Caki2 (cell line): Measurements from ENCODE around the gene TNC. TPM values are rescaled to one million over a fixed set of nuclear protein-coding genes. Genes with fewer than 3 reads are reported as not detected.
"Not testable (repeated sequence)": the region's sequence is repeated elsewhere in the genome, so short reads cannot be mapped to it uniquely, and the experiment has no call there.

Experiments
- DNase-seq: peaks from one replicate; pipeline ENCODE4 v3.0.0-alpha.2; 2015; ENCODE audit warnings: low read depth
- in situ Hi-C: cut with HindIII; loops from 2 replicates; pipeline ENCODE4 v1.10.0; 2016; ENCODE audit warnings: low sequenced_read_pairs, low pct_unique_long_range_greater_than_20kb, mixed read lengths
- total RNA-seq: library from RNA; depleted of rRNA; stranded (reverse); fragments of >200 nt; shearing (Covaris generic); gene quantifications from 2 replicates; pipeline ENCODE4 v1.2.3, GENCODE V29; 2014; ENCODE audit warnings: low replicate concordance

The TNC gene
- total RNA-seq, 1 experiment from 2014 or later, result 3.3 TPM

GRCh38 chr9:115138151-115138550 lies 20.2 kb upstream of the TNC start:
- DNase-seq, result no peak
- in situ Hi-C loops, result no loop called here

- in situ Hi-C loops, result no loop called here
- no peak for DNase-seq
These were observed 19.6 kb upstream of the TNC start for GRCh38 chr9:115137526-115137925.

GRCh38 chr9:115135821-115136778 lies 18.1 kb upstream of the TNC start:
- in situ Hi-C loops, result no loop called here

GRCh38 chr9:115134941-115135340 lies 17.0 kb upstream of the TNC start:
- in situ Hi-C loops, result no loop called here
- DNase-seq, result no peak

More at GRCh38 chr9:115135821-115136778, 18.1 kb upstream of the TNC start:
- DNase-seq, result no peak

- in situ Hi-C loops, result no loop called here
- peak; percentile 29 for DNase-seq
These were observed 15.7 kb upstream of the TNC start for GRCh38 chr9:115133649-115134048.

- in situ Hi-C loops, result no loop called here
- no peak for DNase-seq
These were observed 14.7 kb upstream of the TNC start for GRCh38 chr9:115132648-115133047.

- in situ Hi-C loops, result no loop called here
- no peak for DNase-seq
These were observed 12.2 kb upstream of the TNC start for GRCh38 chr9:115130176-115130575.

GRCh38 chr9:115128726-115129125 lies 10.8 kb upstream of the TNC start:
- DNase-seq, in situ Hi-C loops: not testable (repeated sequence)

GRCh38 chr9:115127191-115127817 lies 9.3 kb upstream of the TNC start:
- in situ Hi-C loops, result no loop called here
- peak; percentile 2 for DNase-seq

- in situ Hi-C loops, result no loop called here
- no peak for DNase-seq
These were observed 8.4 kb upstream of the TNC start for GRCh38 chr9:115126404-115126803.

GRCh38 chr9:115122937-115123336 lies 5.0 kb upstream of the TNC start:
- DNase-seq, result no peak
- in situ Hi-C loops, result no loop called here

- peak; percentile 78 for DNase-seq
These were observed 3.2 kb upstream of the TNC start for GRCh38 chr9:115121181-115121580.

GRCh38 chr9:115118879-115119218 lies 892 bp upstream of the TNC start:
- DNase-seq, result peak; percentile 68
- in situ Hi-C loops, result no loop called here

More at GRCh38 chr9:115121181-115121580, 3.2 kb upstream of the TNC start:
- in situ Hi-C loops, result no loop called here

GRCh38 chr9:115116421-115117284 lies 1.3 kb downstream of the TNC start:
- DNase-seq, result no peak
- in situ Hi-C loops, result no loop called here

GRCh38 chr9:115115924-115116323 lies 2.0 kb downstream of the TNC start:
- DNase-seq, result no peak
- in situ Hi-C loops, result no loop called here

- DNase-seq, result no peak
- in situ Hi-C loops, result no loop called here
These were observed 2.7 kb downstream of the TNC start for GRCh38 chr9:115115117-115115880.

GRCh38 chr9:115114546-115114945 lies 3.4 kb downstream of the TNC start:
- in situ Hi-C loops, result no loop called here

GRCh38 chr9:115114084-115114483 lies 3.9 kb downstream of the TNC start:
- DNase-seq, result no peak
- in situ Hi-C loops, result no loop called here

More at GRCh38 chr9:115114546-115114945, 3.4 kb downstream of the TNC start:
- DNase-seq, result no peak
